Breast epithelium (tissue), 3 donors: ENCODE results near the gene DCHS2.

Experiments used
- CTCF ChIP-seq, 3 donors: fragments of 450-650 bp; IDR thresholded peaks; one replicate each; pipeline ENCODE4 v1.5.1; 2016 to 2017; ENCODE audit warnings: antibody characterized with exemption in 3 of 3, mild to moderate bottlenecking in 3 of 3, moderate library complexity in 3 of 3
- POLR2A ChIP-seq: fragments of 450-650 bp; IDR thresholded peaks from one replicate; pipeline ENCODE4 v1.6.1; 2016; ENCODE audit warnings: antibody characterized with exemption, mild to moderate bottlenecking, moderate library complexity
- POLR2AphosphoS5 ChIP-seq, 3 donors: sonication (generic); formaldehyde crosslinking; IDR thresholded peaks; one replicate each; pipeline ENCODE4 v1.6.1; 2017; ENCODE audit warnings: antibody characterized with exemption in 3 of 3

- TF ChIP-seq CTCF (IDR thresholded peaks at IDR 0.05) (no peak), POLR2A (no peak), POLR2AphosphoS5 (IDR thresholded peaks at IDR 0.05) (no peak)
Measured at GRCh38 chr4:154389148-154389547, 102.5 kb downstream of the DCHS2 start.
